ENCODE data around the gene KLF7.

Gene KLF7

GRCh38 chr2:207176247-207176646 is 10.5 kb upstream of the KLF7 start:
- no peak for DNase-seq (ENCODE audit: low spot score)
- no peak for TF ChIP-seq CTCF (IDR thresholded peaks at IDR 0.05; ENCODE audit: extremely low read depth, insufficient read depth, missing control alignments)
- in situ Hi-C loops (cut with MboI; ENCODE audit: low pct_unique_long_range_greater_than_20kb, low sequenced_read_pairs, unreplicated experiment): no loop called here

GRCh38 chr2:207173641-207174040 is 7.9 kb upstream of the KLF7 start:
- in situ Hi-C loops (cut with MboI; ENCODE audit: low pct_unique_long_range_greater_than_20kb, low sequenced_read_pairs, unreplicated experiment): no loop called here
- DNase-seq (ENCODE audit: low spot score): no peak
- no peak for TF ChIP-seq CTCF (IDR thresholded peaks at IDR 0.05; ENCODE audit: extremely low read depth, insufficient read depth, missing control alignments)

GRCh38 chr2:207167099-207167923 is 1.6 kb upstream of the KLF7 start:
- in situ Hi-C loops (cut with MboI; ENCODE audit: low pct_unique_long_range_greater_than_20kb, low sequenced_read_pairs, unreplicated experiment): no loop called here
- no peak for TF ChIP-seq CTCF (IDR thresholded peaks at IDR 0.05; ENCODE audit: extremely low read depth, insufficient read depth, missing control alignments)
- peak; percentile 34 for DNase-seq (ENCODE audit: low spot score)

GRCh38 chr2:207166349-207167098 is 776 bp upstream of the KLF7 start:
- in situ Hi-C loops (cut with MboI; ENCODE audit: low pct_unique_long_range_greater_than_20kb, low sequenced_read_pairs, unreplicated experiment): no loop called here
- TF ChIP-seq CTCF (IDR thresholded peaks at IDR 0.05; ENCODE audit: extremely low read depth, insufficient read depth, missing control alignments): peak; percentile 7
- peak; percentile 85 for DNase-seq (ENCODE audit: low spot score)

- TF ChIP-seq CTCF (IDR thresholded peaks at IDR 0.05; ENCODE audit: extremely low read depth, insufficient read depth, missing control alignments): no peak
- in situ Hi-C loops (cut with MboI; ENCODE audit: low pct_unique_long_range_greater_than_20kb, low sequenced_read_pairs, unreplicated experiment): no loop called here
- peak; percentile 97 for DNase-seq (ENCODE audit: low spot score)
Measured at GRCh38 chr2:207166039-207166348, 246 bp upstream of the KLF7 start.

- in situ Hi-C loops (cut with MboI; ENCODE audit: low pct_unique_long_range_greater_than_20kb, low sequenced_read_pairs, unreplicated experiment): no loop called here
- no peak for DNase-seq (ENCODE audit: low spot score)
- no peak for TF ChIP-seq CTCF (IDR thresholded peaks at IDR 0.05; ENCODE audit: extremely low read depth, insufficient read depth, missing control alignments)
Measured at GRCh38 chr2:207164006-207164831, 1.5 kb downstream of the KLF7 start.
